Measurements from ENCODE around the gene MYT1. TPM values are rescaled to one million over a fixed set of nuclear protein-coding genes. Genes with fewer than 3 reads are reported as not detected.

MYT1 gene
- total RNA-seq, 4 donors from 2014 or later, result not detected

GRCh38 chr20:64140061-64140931, 24.0 kb upstream of the MYT1 start:
- Histone ChIP-seq H3K27me3 (peaks cover 0 to 49% (median 2%) of the 10 kb centered on the region in 4 donors), H3K4me3 (no peak overlapping the region), H3K27ac (replicated peaks in 1 of 4) (no peak overlapping the region), H3K4me1 (no peaks in the 10 kb centered on the region), H3K9me3 (peaks cover 0 to 6% (median 4%) of the 10 kb centered on the region in 4 donors), H3K36me3 (no peaks in the 10 kb centered on the region)
- intact Hi-C loops (cut with DNase I), result no loop called here
- 78% methylated on average over 13 of the region's 13 CpGs for WGBS
- no peak for DNase-seq (ENCODE audit: extremely low spot score)
- no peak for TF ChIP-seq EP300 (IDR thresholded peaks at IDR 0.05)
- TF ChIP-seq, protein P1, sequence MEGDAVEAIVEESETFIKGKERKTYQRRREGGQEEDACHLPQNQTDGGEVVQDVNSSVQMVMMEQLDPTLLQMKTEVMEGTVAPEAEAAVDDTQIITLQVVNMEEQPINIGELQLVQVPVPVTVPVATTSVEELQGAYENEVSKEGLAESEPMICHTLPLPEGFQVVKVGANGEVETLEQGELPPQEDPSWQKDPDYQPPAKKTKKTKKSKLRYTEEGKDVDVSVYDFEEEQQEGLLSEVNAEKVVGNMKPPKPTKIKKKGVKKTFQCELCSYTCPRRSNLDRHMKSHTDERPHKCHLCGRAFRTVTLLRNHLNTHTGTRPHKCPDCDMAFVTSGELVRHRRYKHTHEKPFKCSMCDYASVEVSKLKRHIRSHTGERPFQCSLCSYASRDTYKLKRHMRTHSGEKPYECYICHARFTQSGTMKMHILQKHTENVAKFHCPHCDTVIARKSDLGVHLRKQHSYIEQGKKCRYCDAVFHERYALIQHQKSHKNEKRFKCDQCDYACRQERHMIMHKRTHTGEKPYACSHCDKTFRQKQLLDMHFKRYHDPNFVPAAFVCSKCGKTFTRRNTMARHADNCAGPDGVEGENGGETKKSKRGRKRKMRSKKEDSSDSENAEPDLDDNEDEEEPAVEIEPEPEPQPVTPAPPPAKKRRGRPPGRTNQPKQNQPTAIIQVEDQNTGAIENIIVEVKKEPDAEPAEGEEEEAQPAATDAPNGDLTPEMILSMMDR (IDR thresholded peaks at IDR 0.05), result no peak

GRCh38 chr20:64140956-64141355, 23.3 kb upstream of the MYT1 start:
- H3K9me3 ChIP-seq, result peaks cover 0 to 10% (median 6%) of the 10 kb centered on the region in 4 donors
- TF ChIP-seq POLR2AphosphoS5 (IDR thresholded peaks at IDR 0.05) (no peak), EP300 (IDR thresholded peaks at IDR 0.05) (no peak), POLR2A (IDR thresholded peaks at IDR 0.05; ENCODE audit: low read depth) (no peak)
- TF ChIP-seq, protein P1 (IDR thresholded peaks at IDR 0.05), result no peak
- H3K27me3 ChIP-seq, result peaks cover 0 to 50% (median 2%) of the 10 kb centered on the region in 4 donors
- no peak overlapping the region for H3K4me3 ChIP-seq
- H3K27ac ChIP-seq (replicated peaks in 1 of 4), result no peak overlapping the region
- WGBS, result 80% methylated on average over 10 of the region's 10 CpGs
- intact Hi-C loops (cut with DNase I), result no loop called here
- H3K36me3 ChIP-seq, result no peaks in the 10 kb centered on the region
- no peak for DNase-seq (ENCODE audit: extremely low spot score)
- H3K4me1 ChIP-seq, result no peaks in the 10 kb centered on the region

GRCh38 chr20:64142590-64142989, 21.7 kb upstream of the MYT1 start:
- DNase-seq (ENCODE audit: extremely low spot score), result no peak
- WGBS, result 41% methylated on average over 9 of the region's 9 CpGs

GRCh38 chr20:64143018-64143801, 21.0 kb upstream of the MYT1 start:
- 81% methylated on average over 14 of the region's 14 CpGs for WGBS
- intact Hi-C loops (cut with DNase I), result no loop called here
- no peak for DNase-seq (ENCODE audit: extremely low spot score)
- no peak for TF ChIP-seq POLR2AphosphoS5 (IDR thresholded peaks at IDR 0.05)
- no peak overlapping the region for H3K27ac ChIP-seq (replicated peaks in 1 of 4)
- H3K4me3 ChIP-seq, result no peak overlapping the region
- peaks cover 0 to 70% (median 2%) of the 10 kb centered on the region in 4 donors for H3K27me3 ChIP-seq
- no peaks in the 10 kb centered on the region for H3K36me3 ChIP-seq
- no peaks in the 10 kb centered on the region for H3K4me1 ChIP-seq
- H3K9me3 ChIP-seq, result peaks cover 0 to 10% (median 6%) of the 10 kb centered on the region in 4 donors

More at GRCh38 chr20:64142590-64142989, 21.7 kb upstream of the MYT1 start:
- Histone ChIP-seq H3K36me3 (no peaks in the 10 kb centered on the region), H3K27me3 (peaks cover 0 to 67% (median 2%) of the 10 kb centered on the region in 4 donors), H3K4me3 (no peak overlapping the region), H3K4me1 (no peaks in the 10 kb centered on the region), H3K27ac (replicated peaks in 1 of 4) (no peak overlapping the region), H3K9me3 (peaks cover 0 to 10% (median 6%) of the 10 kb centered on the region in 4 donors)
- TF ChIP-seq EP300 (IDR thresholded peaks at IDR 0.05), result no peak
- TF ChIP-seq, protein P1 (IDR thresholded peaks at IDR 0.05), result no peak
- no peak for TF ChIP-seq POLR2AphosphoS5 (IDR thresholded peaks at IDR 0.05)
- no peak for TF ChIP-seq POLR2A (IDR thresholded peaks at IDR 0.05; ENCODE audit: low read depth)
- intact Hi-C loops (cut with DNase I), result no loop called here
